Esophagus muscularis mucosa (tissue), 4 donors: ENCODE data around the gene GMPPB. TPM values are rescaled to one million over a fixed set of nuclear protein-coding genes. Genes with fewer than 3 reads are reported as not detected.

Source experiments
- DNase-seq: peaks from one replicate; pipeline ENCODE4 v3.0.0-alpha.2; 2017; ENCODE audit errors: extremely low spot score
- H3K27ac ChIP-seq, 4 donors: fragments of 200-600 bp; sonication (generic); replicated peaks in 1 of 4; 1 replicate in 3 of 4; 2 replicates in 1 of 4; pipeline ENCODE4 v1.5.1; 2016 to 2019; ENCODE audit warnings: mild to moderate bottlenecking in 1 of 4
- H3K27me3 ChIP-seq, 4 donors: fragments of 200-600 bp; sonication (generic); one replicate each; pipeline versions ENCODE4 v1.5.1 to v1.6.0; 2016 to 2019
- H3K36me3 ChIP-seq, 4 donors: fragments of 200-600 bp; sonication (generic); one replicate each; pipeline ENCODE4 v1.5.1; 2016 to 2019
- H3K4me1 ChIP-seq, 4 donors: fragments of 200-600 bp; sonication (generic); one replicate each; pipeline ENCODE4 v1.5.1; 2016 to 2019
- H3K4me3 ChIP-seq, 4 donors: fragments of 200-600 bp; sonication (generic); 1 replicate in 2 of 4; 2 replicates in 2 of 4; pipeline ENCODE4 v1.5.1; 2016 to 2019; ENCODE audit warnings: mild to moderate bottlenecking in 4 of 4, moderate library complexity in 1 of 4
- H3K9me3 ChIP-seq, 4 donors: fragments of 200-600 bp; sonication (generic); 1 replicate in 3 of 4; 2 replicates in 1 of 4; pipeline ENCODE4 v1.5.1; 2016 to 2019
- EP300 ChIP-seq: sonication (generic); formaldehyde crosslinking; IDR thresholded peaks from one replicate; pipeline ENCODE4 v1.6.1; 2017; ENCODE audit warnings: antibody characterized with exemption
- POLR2A ChIP-seq: fragments of 450-650 bp; IDR thresholded peaks from one replicate; pipeline ENCODE4 v1.6.1; 2017; ENCODE audit warnings: antibody characterized with exemption, moderate library complexity, mild to moderate bottlenecking, low read depth
- POLR2AphosphoS5 ChIP-seq, 2 donors: sonication (generic); formaldehyde crosslinking; IDR thresholded peaks; one replicate each; pipeline ENCODE4 v1.6.1; 2017; ENCODE audit warnings: antibody characterized with exemption in 2 of 2
- WGBS: methylation state at CpG from one replicate; pipeline ENCODE4 v1.1.5; 2018; 5-methylcytosine and 5-hydroxymethylcytosine counted together
- intact Hi-C: fragments of 100-400 bp; cut with DNase I; formaldehyde crosslinking; loops from one replicate; pipeline ENCODE4 v1.15.1; 2023
- total RNA-seq, 4 donors: library from RNA; depleted of rRNA; stranded (reverse); fragments of >200 nt; gene quantifications; one replicate each; pipeline versions ENCODE4 v1.1.0 to v1.2.1, GENCODE V29; 2016
- TF ChIP-seq, protein P1 (sequence below), 3 experiments: fragments of 200-600 bp in 2 of 3; fragments of 450-650 bp in 1 of 3; sonication (generic) in 2 of 3; IDR thresholded peaks; one replicate each; pipeline ENCODE4 v1.5.1; 2017 to 2019; ENCODE audit warnings: antibody characterized with exemption in 3 of 3, mild to moderate bottlenecking in 2 of 3, moderate library complexity in 1 of 3

The GMPPB gene
- total RNA-seq, 4 donors from 2014 or later = 12.0 to 18.9 (median 17.6) TPM

DNA sequence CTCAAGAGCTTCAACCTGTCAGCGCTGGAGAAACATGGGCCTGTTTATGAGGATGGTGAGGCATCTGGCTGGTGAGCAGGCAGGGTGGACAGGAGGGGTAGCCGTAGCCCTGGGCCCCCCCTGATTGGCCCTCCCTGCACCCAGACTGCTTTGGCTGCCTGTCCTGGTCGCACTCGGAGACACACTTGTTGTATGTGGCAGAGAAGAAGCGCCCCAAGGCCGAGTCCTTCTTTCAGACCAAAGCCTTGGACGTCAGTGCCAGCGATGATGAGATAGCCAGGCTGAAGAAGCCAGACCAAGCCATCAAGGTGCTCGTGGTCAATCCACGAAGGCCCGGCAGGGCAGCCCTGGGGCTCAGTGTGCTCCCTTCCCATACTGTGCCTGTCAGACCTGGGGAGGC lies 47.8 kb downstream of the GMPPB start:
- intact Hi-C loops = no loop called here
- WGBS = 95% methylated on average over 10 of the region's 11 CpGs
- DNase-seq = no peak
- Histone ChIP-seq H3K27me3 (no peaks in the 10 kb centered on the region), H3K4me3 (no peak overlapping the region), H3K36me3 (peaks cover 40 to 55% (median 54%) of the 10 kb centered on the region in 4 donors), H3K9me3 (no peaks in the 10 kb centered on the region), H3K4me1 (peaks cover 15 to 31% (median 23%) of the 10 kb centered on the region in 4 donors), H3K27ac (no peak overlapping the region)
- TF ChIP-seq POLR2AphosphoS5 (IDR thresholded peaks at IDR 0.05) = no peak
- TF ChIP-seq EP300 = no peak
- TF ChIP-seq, protein P1, sequence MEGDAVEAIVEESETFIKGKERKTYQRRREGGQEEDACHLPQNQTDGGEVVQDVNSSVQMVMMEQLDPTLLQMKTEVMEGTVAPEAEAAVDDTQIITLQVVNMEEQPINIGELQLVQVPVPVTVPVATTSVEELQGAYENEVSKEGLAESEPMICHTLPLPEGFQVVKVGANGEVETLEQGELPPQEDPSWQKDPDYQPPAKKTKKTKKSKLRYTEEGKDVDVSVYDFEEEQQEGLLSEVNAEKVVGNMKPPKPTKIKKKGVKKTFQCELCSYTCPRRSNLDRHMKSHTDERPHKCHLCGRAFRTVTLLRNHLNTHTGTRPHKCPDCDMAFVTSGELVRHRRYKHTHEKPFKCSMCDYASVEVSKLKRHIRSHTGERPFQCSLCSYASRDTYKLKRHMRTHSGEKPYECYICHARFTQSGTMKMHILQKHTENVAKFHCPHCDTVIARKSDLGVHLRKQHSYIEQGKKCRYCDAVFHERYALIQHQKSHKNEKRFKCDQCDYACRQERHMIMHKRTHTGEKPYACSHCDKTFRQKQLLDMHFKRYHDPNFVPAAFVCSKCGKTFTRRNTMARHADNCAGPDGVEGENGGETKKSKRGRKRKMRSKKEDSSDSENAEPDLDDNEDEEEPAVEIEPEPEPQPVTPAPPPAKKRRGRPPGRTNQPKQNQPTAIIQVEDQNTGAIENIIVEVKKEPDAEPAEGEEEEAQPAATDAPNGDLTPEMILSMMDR (IDR thresholded peaks at IDR 0.05) = no peak
- TF ChIP-seq POLR2A = no peak

DNA sequence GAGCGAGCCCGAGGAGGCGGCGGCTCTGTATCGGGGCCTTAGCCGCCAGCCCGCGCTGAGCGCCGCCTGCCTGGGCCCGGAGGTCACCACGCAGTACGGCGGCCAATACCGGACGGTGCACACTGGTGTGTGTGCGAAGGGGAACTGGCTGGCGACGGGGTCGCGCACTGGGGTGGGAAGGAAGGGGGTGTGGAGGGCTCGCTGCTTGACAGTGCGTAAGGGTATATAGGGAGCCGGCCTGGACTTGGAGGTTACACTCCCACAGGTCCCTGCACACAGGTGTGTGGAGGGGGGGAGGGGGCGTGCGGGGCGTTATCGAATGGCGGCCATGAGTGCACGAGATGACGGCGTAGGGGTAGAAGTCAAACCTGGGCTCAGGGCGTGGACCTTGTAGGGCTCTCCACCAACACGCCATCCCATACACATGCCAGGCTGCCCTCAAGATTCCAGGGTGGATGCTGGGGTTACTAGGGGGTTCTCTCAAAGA lies 49.2 kb downstream of the GMPPB start:
- Histone ChIP-seq H3K36me3 (peaks cover 27 to 41% (median 40%) of the 10 kb centered on the region in 4 donors), H3K9me3 (no peaks in the 10 kb centered on the region), H3K4me1 (peaks cover 15 to 31% (median 23%) of the 10 kb centered on the region in 4 donors), H3K4me3 (peak overlapping the region; percentile 74 to 88 (median 78)), H3K27me3 (no peaks in the 10 kb centered on the region), H3K27ac (peak overlapping the region; percentile 87 to 94 (median 93))
- no peak for DNase-seq
- WGBS = 4% methylated on average over 27 of the region's 34 CpGs
- TF ChIP-seq, protein P1 (IDR thresholded peaks at IDR 0.05) = peak in 1 of 3 experiments; percentile 6
- TF ChIP-seq POLR2AphosphoS5 (IDR thresholded peaks at IDR 0.05) (no peak), EP300 (no peak), POLR2A (no peak)
- intact Hi-C loops = no loop called here

DNA sequence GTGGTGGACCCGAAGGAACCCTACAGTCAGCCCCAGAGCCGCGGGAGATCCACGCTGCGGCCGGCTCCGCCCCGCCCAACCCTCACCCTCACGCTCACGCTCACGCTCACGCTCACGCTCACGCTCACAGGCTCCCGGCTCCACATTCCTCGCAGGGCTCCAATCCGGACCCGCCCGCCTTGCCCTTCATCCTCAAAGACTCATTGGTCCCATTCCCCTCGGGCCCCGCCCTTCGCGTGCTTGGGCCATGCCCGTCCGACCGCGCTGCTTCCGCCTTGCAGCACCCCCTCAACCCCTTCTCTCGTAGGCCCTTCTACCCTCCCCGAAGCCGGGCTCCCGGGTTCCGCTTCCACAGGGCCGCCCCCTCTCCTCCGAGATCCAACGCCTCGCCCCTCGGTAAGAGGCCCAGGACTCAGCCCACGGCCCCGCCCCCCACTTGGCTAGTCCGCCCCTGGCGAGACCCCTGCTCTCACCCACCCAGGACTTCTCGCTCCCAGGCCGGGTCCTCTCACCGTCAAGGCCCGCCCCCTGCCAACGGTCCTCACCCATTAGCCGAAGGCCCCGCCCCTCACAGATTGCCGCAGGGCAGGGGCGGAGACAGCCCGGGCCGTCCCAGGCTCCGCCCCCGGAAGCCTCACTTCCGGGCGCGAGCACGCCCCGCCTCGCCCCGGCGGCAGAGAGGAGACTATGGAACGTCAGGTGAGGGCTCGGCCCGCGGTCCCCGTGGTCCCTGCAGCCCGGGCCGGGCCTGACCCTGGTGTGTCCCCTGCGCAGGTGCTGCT lies 49.8 kb downstream of the GMPPB start, which contains the start of gene APEH:
APEH (plus strand) TSS at position 637 of the 782 bp plus-strand sequence; CDS start at position 688, 51 bp downstream.
- peak; percentile 98 for DNase-seq
- H3K36me3 ChIP-seq = peaks cover 21 to 35% (median 33%) of the 10 kb centered on the region in 4 donors
- peaks cover 0 to 5% (median 0%) of the 10 kb centered on the region in 4 donors for H3K27me3 ChIP-seq
- peak within 1 kb of the TSS; percentile 74 to 88 (median 78) for H3K4me3 ChIP-seq
- H3K9me3 ChIP-seq = no peaks in the 10 kb centered on the region
- 0% methylated on average over 22 of the region's 71 CpGs for WGBS
- TF ChIP-seq POLR2A (peak; percentile 75), POLR2AphosphoS5 (IDR thresholded peaks at IDR 0.05) (peak; percentile 85 to 92)
- TF ChIP-seq, protein P1 (IDR thresholded peaks at IDR 0.05) = no peak
- peak within 1 kb of the TSS; percentile 87 to 94 (median 93) for H3K27ac ChIP-seq
- intact Hi-C loops = no loop called here
- H3K4me1 ChIP-seq = peaks cover 15 to 31% (median 23%) of the 10 kb centered on the region in 4 donors

DNA sequence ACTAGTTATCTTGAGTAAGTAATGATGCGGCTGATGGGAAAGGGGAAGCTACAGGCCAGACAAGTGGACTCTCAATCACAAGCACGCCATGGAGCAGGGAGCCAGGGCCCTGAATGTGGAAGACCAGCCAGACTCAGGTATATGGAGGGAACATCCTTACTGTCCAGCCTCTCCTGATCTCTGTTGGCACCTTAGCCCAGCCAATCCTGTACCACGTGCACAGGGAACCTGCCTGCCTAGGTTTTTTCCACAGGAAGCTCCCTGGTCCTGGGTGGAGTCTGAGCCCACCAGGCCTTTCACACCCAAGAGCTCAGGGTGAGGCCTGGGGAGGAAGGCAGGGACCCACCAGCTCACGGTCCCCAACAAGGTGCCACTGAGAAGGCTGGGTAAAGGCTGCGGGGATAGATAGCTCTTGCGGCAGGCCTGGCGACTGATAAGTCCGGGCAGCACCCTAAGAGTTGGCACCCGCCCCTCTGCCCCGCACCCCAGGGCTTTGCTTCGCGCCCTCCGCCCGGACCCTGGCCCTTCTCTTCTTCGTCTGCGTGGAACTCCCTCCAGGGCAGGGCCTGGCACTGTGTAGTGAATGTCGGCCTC lies 50.5 kb downstream of the GMPPB start:
- Histone ChIP-seq H3K27me3 (peaks cover 0 to 12% (median 1%) of the 10 kb centered on the region in 4 donors), H3K36me3 (peaks cover 16 to 28% (median 27%) of the 10 kb centered on the region in 4 donors), H3K9me3 (no peaks in the 10 kb centered on the region), H3K4me3 (peak overlapping the region; percentile 74 to 88 (median 78)), H3K27ac (peak overlapping the region; percentile 87 to 94 (median 93)), H3K4me1 (peaks cover 15 to 31% (median 23%) of the 10 kb centered on the region in 4 donors)
- intact Hi-C loops = no loop called here
- no peak for DNase-seq
- TF ChIP-seq, protein P1 (IDR thresholded peaks at IDR 0.05) = no peak
- no peak for TF ChIP-seq POLR2AphosphoS5 (IDR thresholded peaks at IDR 0.05)
- no peak for TF ChIP-seq EP300
- TF ChIP-seq POLR2A = no peak
- WGBS = 77% methylated on average over 2 of the region's 17 CpGs
